DMS79 treated with DMSO at 0.1 percent for 48 hours (cell line): Measurements from ENCODE around the gene RGS12.
"Not testable (repeated sequence)": the region's sequence is repeated elsewhere in the genome, so short reads cannot be mapped to it uniquely, and the experiment has no call there.

Experiments
- DNase-seq: peaks from one replicate; lab custom pipeline; 2025; lab: John Stamatoyannopoulos, UW

The RGS12 gene

GRCh38 chr4:3297066-3297859, 4.4 kb downstream of the RGS12 start:
- DNase-seq, result no peak

GRCh38 chr4:3299122-3299975, 6.5 kb downstream of the RGS12 start:
- DNase-seq, result no peak

- no peak for DNase-seq
Measured at GRCh38 chr4:3299976-3300671, 7.3 kb downstream of the RGS12 start.

GRCh38 chr4:3300882-3301281, 8.1 kb downstream of the RGS12 start:
- DNase-seq, result not testable (repeated sequence)

- no peak for DNase-seq
Measured at GRCh38 chr4:3301450-3302172, 8.8 kb downstream of the RGS12 start.

- no peak for DNase-seq
Measured at GRCh38 chr4:3302173-3302785, 9.5 kb downstream of the RGS12 start.

GRCh38 chr4:3302786-3303564, 10.2 kb downstream of the RGS12 start:
- no peak for DNase-seq

GRCh38 chr4:3303565-3303824, 10.7 kb downstream of the RGS12 start:
- DNase-seq, result no peak

GRCh38 chr4:3303923-3304710, 11.3 kb downstream of the RGS12 start:
- DNase-seq, result no peak

- peak; percentile 31 for DNase-seq
Measured at GRCh38 chr4:3304831-3305609, 12.2 kb downstream of the RGS12 start.

- no peak for DNase-seq
Measured at GRCh38 chr4:3305610-3306371, 13.0 kb downstream of the RGS12 start.

GRCh38 chr4:3306450-3306849, 13.6 kb downstream of the RGS12 start:
- no peak for DNase-seq

- no peak for DNase-seq
Measured at GRCh38 chr4:3307060-3307459, 14.2 kb downstream of the RGS12 start.

GRCh38 chr4:3307486-3307885, 14.7 kb downstream of the RGS12 start:
- peak; percentile 2 for DNase-seq

GRCh38 chr4:3307891-3308575, 15.2 kb downstream of the RGS12 start:
- DNase-seq, result no peak

GRCh38 chr4:3308691-3309090, 15.9 kb downstream of the RGS12 start:
- peak; percentile 2 for DNase-seq

GRCh38 chr4:3310301-3311094, 17.7 kb downstream of the RGS12 start:
- no peak for DNase-seq
